CD4-positive, alpha-beta T cell treated with Interleukin-2 at 100 ng/mL for 4 hours (primary cell): ENCODE results near the gene STMN1.

Experiments
- DNase-seq: peaks from one replicate; pipeline ENCODE4 v3.0.0-alpha.2; 2020; ENCODE audit warnings: low spot score

Gene STMN1

GRCh38 chr1:25869909-25870606 is 36.2 kb downstream of the STMN1 start:
- DNase-seq, result no peak

- no peak for DNase-seq
Measured at GRCh38 chr1:25867210-25867991, 38.8 kb downstream of the STMN1 start.

DNA sequence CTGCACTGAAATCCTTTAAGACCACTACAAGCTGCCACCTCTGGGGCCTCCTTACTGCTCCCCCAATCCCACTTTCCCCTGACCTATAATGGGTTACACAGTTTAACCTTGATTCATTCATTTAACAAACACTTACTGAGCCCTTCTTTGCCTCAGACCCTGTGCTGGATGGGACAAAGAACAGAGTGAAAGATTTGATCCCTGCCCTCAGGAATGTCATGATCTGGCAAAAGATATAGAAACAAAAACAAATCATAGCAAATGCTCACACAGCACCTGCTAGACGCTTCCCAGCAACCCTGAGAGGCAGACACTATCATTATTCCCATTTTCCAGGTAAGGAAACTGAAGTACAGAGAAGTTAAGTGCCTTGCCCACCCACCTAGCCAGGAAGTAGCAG is 39.9 kb downstream of the STMN1 start:
- no peak for DNase-seq

GRCh38 chr1:25864434-25864833 is 41.8 kb downstream of the STMN1 start:
- DNase-seq, result no peak

DNA sequence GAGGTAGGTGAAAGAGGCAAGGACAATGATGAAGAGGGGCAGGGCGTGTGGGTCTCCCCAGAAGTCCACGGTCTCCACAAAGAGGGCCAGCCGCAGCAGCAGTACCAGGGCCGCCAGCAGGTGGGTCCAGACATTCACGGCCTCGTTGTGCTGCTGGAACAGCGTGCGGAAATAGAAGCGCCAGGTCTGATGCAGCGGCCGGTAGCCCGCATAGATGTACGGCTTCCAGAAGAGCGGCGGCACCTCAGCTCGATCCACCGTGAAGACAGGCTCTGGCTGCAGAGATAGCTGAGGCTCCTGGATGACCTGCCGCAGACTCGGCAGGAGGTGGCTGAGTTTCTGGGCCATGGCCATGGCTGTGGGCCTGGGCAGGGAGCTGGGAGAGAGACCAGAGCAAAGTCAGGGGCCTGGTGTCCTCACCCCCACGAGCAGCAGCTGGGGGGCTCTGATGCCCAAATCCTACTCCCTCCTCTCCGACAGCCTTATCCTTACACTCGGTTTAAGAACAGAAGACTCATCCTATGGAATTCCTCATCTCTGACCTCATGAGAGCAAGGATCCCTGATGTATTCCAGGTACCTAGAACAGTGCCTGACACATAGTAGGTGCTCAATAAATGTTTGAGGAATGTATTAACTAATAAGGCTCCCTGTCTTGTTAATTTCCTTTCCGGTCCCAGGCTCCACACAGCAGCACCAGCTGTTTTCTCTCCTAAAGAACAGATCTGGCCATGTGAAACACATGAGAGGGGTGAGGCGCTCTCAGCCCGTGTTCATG is 42.5 kb downstream of the STMN1 start:
- no peak for DNase-seq

DNA sequence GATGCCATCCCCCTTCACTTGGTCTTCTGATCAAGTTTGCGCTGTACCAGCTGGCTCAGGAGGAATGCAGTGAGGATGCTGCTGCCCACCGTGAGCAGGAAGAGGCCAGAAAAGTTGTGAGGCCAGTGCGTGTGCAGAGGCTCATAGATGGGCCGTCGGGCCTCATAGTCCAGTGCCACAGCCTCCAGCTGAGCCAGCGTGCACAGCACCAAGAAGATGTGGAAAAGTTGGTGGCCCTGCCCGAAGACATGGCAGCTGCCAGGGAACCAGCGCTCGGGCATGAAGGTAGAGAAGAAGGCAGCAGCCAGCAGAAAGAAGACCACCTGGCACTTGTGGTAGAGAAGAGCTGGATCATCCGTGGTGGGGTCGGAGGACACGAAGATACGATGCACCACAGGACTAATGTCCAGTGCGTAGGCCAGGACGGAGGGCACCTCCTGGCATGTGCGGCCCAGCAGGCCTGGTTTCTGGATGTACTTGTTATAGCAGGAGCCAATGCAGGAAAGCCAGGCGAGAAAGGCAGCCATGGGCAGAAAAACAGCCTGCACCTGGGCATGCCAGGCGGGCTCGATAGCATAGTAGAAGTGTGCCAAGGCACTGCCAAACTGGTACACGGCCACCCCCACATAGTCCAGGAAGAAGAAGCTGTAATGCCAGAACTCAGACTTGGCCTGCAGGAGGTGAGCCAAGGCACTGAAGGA is 43.3 kb downstream of the STMN1 start:
- DNase-seq, result no peak

DNA sequence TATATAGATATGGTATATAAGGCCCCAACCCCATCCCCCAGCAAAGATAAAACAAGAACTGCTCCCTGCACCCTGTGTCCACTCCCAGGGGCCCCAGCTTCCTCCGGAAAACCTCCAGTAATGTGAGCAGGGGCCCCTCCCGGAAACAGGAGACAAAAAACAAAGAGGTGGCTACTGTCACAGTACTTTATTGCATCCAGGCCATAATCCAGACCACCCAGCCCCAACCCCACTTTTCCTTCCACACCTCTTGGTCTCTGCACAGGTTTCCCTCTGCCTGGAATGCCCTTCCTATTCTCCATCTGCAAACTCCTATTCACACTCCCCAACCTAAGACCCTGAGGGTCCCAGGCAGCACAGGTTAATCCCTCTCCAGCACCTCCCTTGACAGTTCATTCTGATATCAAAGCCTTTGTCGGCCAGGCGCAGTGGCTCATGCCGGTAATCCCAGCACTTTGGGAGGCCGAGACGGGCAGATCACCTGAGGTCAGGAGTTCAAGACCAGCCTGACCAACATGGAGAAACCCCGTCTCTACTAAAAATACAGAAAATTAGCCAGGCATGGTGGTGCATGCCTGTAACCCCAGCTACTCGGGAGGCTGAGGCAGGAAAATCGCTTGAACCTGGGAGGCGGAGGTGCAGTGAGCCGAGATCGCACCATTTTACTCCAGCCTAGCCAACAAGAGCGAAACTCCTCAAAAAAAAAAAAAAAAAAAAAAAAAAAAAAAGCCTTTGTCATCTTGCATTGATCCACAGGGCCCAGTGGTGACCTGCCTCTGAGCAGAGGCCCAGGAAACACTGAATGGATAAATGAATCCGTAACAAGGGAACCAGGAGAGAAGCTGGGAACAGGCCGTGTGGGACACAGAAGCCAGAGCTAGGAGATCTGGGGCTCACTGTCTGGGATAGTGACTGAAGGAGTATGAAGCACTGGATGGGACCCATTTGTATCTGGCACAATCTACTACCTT is 44.6 kb downstream of the STMN1 start:
- no peak for DNase-seq

GRCh38 chr1:25858906-25859789 is 47.1 kb downstream of the STMN1 start, which contains the start of gene AUNIP:
AUNIP (minus strand) TSS chr1:25859457; CDS start chr1:25859357, 100 bp downstream.
- DNase-seq, result peak; percentile 87

DNA sequence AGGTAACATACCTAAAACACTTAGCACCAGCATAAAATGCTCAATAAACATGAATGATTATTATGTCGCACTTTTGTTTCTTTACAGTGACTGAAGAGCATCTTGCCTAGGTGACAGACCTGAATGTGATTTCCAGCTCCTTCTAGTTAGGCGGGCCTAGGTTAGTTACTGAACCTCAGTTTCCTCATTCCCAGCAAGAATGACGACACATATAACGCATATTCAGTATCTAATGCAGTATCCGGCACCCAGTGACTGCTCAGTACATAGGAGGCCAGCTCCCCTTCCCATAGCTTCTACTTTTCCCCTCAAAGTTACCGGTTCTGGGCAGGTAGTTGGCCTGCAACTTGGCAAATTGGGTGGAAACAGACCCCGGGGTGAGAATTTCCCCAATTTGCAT is 47.7 kb downstream of the STMN1 start:
- no peak for DNase-seq

- DNase-seq, result no peak
Measured at GRCh38 chr1:25856856-25857255, 49.4 kb downstream of the STMN1 start.

DNA sequence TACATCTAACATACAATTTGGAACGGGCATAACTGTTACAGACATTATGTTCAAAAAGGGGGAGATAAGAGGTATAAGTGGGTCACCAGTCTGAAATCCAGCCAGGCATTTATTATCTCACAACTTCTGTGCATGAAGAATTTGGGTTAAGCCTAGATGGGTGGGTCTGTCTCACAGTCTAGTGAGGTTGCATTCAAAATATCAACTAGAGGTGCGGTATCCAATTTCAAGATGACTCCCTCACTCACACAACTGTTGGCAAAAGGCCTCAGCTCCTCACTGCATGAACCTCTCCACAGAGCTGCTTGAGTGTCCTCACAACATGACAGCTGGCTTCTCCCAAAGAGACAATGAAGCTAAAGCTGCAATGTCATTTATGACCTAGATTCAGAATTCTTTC is 51.7 kb downstream of the STMN1 start:
- no peak for DNase-seq
